Hepatocyte (in vitro differentiated cells): ENCODE data around the gene WDCP.

ENCODE experiments used
- EZH2 ChIP-seq: fragments of 200-600 bp; sonication (generic); IDR thresholded peaks from 2 replicates; pipeline ENCODE4 v1.6.1; 2016; ENCODE audit warnings: antibody characterized with exemption, mild to moderate bottlenecking, borderline replicate concordance
- EZH2phosphoT487 ChIP-seq: fragments of 200-600 bp; sonication (generic); IDR thresholded peaks from one replicate; pipeline ENCODE4 v1.6.1; 2018; ENCODE audit warnings: antibody characterized with exemption, mild to moderate bottlenecking, low read depth, moderate library complexity; ENCODE audit not compliant: unreplicated experiment, severe bottlenecking
- TF ChIP-seq, protein P1 (sequence below): fragments of 200-600 bp; sonication (generic); IDR thresholded peaks from 2 replicates; pipeline ENCODE4 v1.5.1; 2016; ENCODE audit warnings: antibody characterized with exemption, mild to moderate bottlenecking; ENCODE audit not compliant: poor library complexity

DNA sequence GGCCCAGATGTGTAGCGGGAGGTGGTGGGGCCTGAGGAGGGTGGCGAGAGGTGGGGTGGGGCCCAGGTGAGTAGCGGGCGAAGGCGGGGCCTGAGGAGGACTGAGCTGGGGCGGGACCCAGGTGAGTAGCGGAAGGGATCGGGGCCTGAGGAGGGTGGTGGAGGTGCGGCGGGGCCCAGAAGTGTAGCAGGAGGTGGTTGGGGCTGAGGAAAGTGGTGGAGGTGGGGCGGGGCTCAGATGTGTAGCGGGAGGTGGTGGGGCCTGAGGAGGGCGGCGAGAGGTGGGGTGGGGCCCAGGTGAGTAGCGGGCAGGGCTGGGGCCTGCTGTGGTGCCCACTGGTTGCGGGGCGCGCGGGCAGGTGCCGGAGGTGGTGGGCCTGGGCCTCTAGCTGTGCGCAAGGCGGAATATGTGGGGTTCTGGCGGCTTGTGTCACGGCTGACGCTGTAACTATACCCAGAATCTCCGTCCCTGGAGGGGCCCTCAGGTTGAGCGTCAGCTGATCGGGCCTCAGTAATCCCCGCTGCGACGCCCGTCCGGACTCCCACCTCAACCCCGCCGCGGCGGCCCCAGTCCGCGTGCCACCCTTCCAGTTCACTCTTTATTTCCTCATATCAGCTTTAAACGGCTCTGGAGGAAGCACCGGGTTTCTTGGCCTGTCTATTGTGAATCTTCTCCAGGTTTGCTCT lies 29.8 kb upstream of the WDCP start:
- TF ChIP-seq, protein P1, sequence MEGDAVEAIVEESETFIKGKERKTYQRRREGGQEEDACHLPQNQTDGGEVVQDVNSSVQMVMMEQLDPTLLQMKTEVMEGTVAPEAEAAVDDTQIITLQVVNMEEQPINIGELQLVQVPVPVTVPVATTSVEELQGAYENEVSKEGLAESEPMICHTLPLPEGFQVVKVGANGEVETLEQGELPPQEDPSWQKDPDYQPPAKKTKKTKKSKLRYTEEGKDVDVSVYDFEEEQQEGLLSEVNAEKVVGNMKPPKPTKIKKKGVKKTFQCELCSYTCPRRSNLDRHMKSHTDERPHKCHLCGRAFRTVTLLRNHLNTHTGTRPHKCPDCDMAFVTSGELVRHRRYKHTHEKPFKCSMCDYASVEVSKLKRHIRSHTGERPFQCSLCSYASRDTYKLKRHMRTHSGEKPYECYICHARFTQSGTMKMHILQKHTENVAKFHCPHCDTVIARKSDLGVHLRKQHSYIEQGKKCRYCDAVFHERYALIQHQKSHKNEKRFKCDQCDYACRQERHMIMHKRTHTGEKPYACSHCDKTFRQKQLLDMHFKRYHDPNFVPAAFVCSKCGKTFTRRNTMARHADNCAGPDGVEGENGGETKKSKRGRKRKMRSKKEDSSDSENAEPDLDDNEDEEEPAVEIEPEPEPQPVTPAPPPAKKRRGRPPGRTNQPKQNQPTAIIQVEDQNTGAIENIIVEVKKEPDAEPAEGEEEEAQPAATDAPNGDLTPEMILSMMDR: no peak
- TF ChIP-seq EZH2: no peak
- TF ChIP-seq EZH2phosphoT487: no peak
